Measurements from ENCODE around the gene PDCD2L.

GRCh38 chr19:34387446-34387810 is 16.8 kb upstream of the PDCD2L start:
- TF ChIP-seq ZBTB33 (IDR thresholded peaks at IDR 0.05) (no peak), HDGF (IDR thresholded peaks at IDR 0.05) (no peak), BCL11A (IDR thresholded peaks at IDR 0.05; ENCODE audit: low read depth, low read length) (no peak), CREB1 (IDR thresholded peaks at IDR 0.05; ENCODE audit: low read depth) (no peak), CTCF (IDR thresholded peaks at IDR 0.05 in 2 of 3, conservative IDR thresholded peaks at IDR 0.05 in 1 of 3; ENCODE audit: control insufficient read depth in 2 of 3, extremely low read depth in 1 of 3, insufficient read depth in 1 of 3, low read depth in 3 of 3, low read length in 3 of 3) (no peak), RFX5 (IDR thresholded peaks at IDR 0.05; ENCODE audit: low read depth, low read length) (no peak), RAD21 (IDR thresholded peaks at IDR 0.05; ENCODE audit: insufficient read depth, low read depth, low read length) (no peak)
